Measurements from ENCODE around the gene PAQR8. TPM values are rescaled to one million over a fixed set of nuclear protein-coding genes. Genes with fewer than 3 reads are reported as not detected.

PAQR8 gene
- total and polyA plus RNA-seq, 2 of the 13 experiments (the other 11 are each of a cell fraction or from before 2014, with no cell fraction given), result 37.7 to 50.7 TPM

DNA sequence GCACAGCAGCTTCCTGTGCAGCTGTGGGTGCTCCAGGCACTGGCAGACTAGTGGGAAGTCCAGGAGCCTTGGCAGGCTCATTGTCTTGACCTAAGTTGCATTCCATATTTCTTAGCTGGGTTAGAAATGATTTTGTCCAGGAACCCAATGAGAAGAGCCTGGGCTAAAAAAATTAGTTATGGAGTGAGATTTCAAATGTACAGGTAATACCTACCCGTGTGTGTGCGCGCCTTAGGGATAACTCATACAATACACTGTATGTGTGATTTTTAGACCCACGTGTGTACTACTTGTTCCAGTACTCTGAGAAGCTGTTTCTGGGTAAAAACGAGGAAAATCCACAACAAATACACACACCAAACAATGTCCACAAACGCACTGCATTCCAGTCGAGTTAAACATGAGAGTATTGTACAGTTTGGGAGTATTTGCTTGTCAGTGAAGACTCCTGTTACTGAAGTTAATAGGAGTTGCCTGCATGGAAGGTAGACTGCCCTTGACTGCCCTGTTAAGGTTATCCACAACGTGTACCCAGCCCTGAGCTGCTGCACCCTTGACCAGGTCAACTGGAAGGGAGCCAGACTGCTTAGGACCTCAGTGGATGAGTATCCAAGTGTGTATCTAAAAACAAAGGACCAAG, 1.4 kb downstream of the PAQR8 start (continued):
- TF ChIP-seq SOX13 (IDR thresholded peaks at IDR 0.05) (no peak), SOX13 (CRISPR knock-in tag; conservative IDR thresholded peaks at IDR 0.05 in 1 of 2, IDR thresholded peaks at IDR 0.05 in 1 of 2) (peak in 1 of 2 experiments; percentile 86; a peak in 1 of 4 replicates), ISX (CRISPR knock-in tag; conservative IDR thresholded peaks at IDR 0.05) (no peak), RFX3 (CRISPR knock-in tag; IDR thresholded peaks at IDR 0.05) (no peak), MED8 (CRISPR knock-in tag; IDR thresholded peaks at IDR 0.05; ENCODE audit: insufficient replicate concordance) (no peak), ZNF136 (CRISPR knock-in tag; IDR thresholded peaks at IDR 0.05; ENCODE audit: low read depth) (no peak), POLR2AphosphoS2 (IDR thresholded peaks at IDR 0.05; ENCODE audit: low read depth, low read length) (no peak), SRSF4 (IDR thresholded peaks at IDR 0.05; ENCODE audit: low read depth, low read length, poor library complexity, severe bottlenecking) (no peak), EZH2 (conservative IDR thresholded peaks at IDR 0.05; ENCODE audit: low read depth, low read length) (no peak), RNF2 (conservative IDR thresholded peaks at IDR 0.05; ENCODE audit: low read depth) (no peak), FOXC1 (CRISPR knock-in tag; IDR thresholded peaks at IDR 0.05; ENCODE audit: borderline replicate concordance) (no peak), PHF5A (CRISPR knock-in tag; IDR thresholded peaks at IDR 0.05; ENCODE audit: low read depth, unreplicated experiment) (no peak), SCMH1 (CRISPR knock-in tag; IDR thresholded peaks at IDR 0.05; ENCODE audit: borderline replicate concordance) (no peak), FOXA1 (IDR thresholded peaks at IDR 0.05) (no peak), FOXA1 (CRISPR knock-in tag; IDR thresholded peaks at IDR 0.05) (peak; percentile 46; the same call in 1 of the 2 replicates)
- TF ChIP-seq, protein P1, sequence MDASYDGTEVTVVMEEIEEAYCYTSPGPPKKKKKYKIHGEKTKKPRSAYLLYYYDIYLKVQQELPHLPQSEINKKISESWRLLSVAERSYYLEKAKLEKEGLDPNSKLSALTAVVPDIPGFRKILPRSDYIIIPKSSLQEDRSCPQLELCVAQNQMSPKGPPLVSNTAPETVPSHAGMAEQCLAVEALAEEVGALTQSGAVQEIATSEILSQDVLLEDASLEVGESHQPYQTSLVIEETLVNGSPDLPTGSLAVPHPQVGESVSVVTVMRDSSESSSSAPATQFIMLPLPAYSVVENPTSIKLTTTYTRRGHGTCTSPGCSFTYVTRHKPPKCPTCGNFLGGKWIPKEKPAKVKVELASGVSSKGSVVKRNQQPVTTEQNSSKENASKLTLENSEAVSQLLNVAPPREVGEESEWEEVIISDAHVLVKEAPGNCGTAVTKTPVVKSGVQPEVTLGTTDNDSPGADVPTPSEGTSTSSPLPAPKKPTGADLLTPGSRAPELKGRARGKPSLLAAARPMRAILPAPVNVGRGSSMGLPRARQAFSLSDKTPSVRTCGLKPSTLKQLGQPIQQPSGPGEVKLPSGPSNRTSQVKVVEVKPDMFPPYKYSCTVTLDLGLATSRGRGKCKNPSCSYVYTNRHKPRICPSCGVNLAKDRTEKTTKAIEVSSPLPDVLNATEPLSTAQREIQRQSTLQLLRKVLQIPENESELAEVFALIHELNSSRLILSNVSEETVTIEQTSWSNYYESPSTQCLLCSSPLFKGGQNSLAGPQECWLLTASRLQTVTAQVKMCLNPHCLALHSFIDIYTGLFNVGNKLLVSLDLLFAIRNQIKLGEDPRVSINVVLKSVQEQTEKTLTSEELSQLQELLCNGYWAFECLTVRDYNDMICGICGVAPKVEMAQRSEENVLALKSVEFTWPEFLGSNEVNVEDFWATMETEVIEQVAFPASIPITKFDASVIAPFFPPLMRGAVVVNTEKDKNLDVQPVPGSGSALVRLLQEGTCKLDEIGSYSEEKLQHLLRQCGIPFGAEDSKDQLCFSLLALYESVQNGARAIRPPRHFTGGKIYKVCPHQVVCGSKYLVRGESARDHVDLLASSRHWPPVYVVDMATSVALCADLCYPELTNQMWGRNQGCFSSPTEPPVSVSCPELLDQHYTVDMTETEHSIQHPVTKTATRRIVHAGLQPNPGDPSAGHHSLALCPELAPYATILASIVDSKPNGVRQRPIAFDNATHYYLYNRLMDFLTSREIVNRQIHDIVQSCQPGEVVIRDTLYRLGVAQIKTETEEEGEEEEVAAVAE (CRISPR knock-in tag; IDR thresholded peaks at IDR 0.05; ENCODE audit: borderline replicate concordance), result no peak
- TF ChIP-seq, protein P2, sequence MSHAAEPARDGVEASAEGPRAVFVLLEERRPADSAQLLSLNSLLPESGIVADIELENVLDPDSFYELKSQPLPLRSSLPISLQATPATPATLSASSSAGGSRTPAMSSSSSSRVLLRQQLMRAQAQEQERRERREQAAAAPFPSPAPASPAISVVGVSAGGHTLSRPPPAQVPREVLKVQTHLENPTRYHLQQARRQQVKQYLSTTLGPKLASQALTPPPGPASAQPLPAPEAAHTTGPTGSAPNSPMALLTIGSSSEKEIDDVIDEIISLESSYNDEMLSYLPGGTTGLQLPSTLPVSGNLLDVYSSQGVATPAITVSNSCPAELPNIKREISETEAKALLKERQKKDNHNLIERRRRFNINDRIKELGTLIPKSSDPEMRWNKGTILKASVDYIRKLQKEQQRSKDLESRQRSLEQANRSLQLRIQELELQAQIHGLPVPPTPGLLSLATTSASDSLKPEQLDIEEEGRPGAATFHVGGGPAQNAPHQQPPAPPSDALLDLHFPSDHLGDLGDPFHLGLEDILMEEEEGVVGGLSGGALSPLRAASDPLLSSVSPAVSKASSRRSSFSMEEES (CRISPR knock-in tag; IDR thresholded peaks at IDR 0.05), result no peak
- TF ChIP-seq, protein P3, sequence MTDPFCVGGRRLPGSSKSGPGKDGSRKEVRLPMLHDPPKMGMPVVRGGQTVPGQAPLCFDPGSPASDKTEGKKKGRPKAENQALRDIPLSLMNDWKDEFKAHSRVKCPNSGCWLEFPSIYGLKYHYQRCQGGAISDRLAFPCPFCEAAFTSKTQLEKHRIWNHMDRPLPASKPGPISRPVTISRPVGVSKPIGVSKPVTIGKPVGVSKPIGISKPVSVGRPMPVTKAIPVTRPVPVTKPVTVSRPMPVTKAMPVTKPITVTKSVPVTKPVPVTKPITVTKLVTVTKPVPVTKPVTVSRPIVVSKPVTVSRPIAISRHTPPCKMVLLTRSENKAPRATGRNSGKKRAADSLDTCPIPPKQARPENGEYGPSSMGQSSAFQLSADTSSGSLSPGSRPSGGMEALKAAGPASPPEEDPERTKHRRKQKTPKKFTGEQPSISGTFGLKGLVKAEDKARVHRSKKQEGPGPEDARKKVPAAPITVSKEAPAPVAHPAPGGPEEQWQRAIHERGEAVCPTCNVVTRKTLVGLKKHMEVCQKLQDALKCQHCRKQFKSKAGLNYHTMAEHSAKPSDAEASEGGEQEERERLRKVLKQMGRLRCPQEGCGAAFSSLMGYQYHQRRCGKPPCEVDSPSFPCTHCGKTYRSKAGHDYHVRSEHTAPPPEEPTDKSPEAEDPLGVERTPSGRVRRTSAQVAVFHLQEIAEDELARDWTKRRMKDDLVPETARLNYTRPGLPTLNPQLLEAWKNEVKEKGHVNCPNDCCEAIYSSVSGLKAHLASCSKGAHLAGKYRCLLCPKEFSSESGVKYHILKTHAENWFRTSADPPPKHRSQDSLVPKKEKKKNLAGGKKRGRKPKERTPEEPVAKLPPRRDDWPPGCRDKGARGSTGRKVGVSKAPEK (CRISPR knock-in tag; IDR thresholded peaks at IDR 0.05; ENCODE audit: borderline replicate concordance), result no peak
- TF ChIP-seq, protein P4, sequence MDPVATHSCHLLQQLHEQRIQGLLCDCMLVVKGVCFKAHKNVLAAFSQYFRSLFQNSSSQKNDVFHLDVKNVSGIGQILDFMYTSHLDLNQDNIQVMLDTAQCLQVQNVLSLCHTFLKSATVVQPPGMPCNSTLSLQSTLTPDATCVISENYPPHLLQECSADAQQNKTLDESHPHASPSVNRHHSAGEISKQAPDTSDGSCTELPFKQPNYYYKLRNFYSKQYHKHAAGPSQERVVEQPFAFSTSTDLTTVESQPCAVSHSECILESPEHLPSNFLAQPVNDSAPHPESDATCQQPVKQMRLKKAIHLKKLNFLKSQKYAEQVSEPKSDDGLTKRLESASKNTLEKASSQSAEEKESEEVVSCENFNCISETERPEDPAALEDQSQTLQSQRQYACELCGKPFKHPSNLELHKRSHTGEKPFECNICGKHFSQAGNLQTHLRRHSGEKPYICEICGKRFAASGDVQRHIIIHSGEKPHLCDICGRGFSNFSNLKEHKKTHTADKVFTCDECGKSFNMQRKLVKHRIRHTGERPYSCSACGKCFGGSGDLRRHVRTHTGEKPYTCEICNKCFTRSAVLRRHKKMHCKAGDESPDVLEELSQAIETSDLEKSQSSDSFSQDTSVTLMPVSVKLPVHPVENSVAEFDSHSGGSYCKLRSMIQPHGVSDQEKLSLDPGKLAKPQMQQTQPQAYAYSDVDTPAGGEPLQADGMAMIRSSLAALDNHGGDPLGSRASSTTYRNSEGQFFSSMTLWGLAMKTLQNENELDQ (CRISPR knock-in tag; IDR thresholded peaks at IDR 0.05; ENCODE audit: borderline replicate concordance), result no peak
